ENCODE data around the gene SCG3. TPM values are rescaled to one million over a fixed set of nuclear protein-coding genes. Genes with fewer than 3 reads are reported as not detected.

Gene SCG3
- total and polyA plus RNA-seq, 2 of the 13 experiments (the other 11 are each of a cell fraction or from before 2014, with no cell fraction given): not detected

- TF ChIP-seq ZNF687 (CRISPR knock-in tag; IDR thresholded peaks at IDR 0.05): no peak
- no peak for TF ChIP-seq NRL (CRISPR knock-in tag; IDR thresholded peaks at IDR 0.05; ENCODE audit: borderline replicate concordance)
- peak; percentile 82 for TF ChIP-seq SMC3 (IDR thresholded peaks at IDR 0.05; ENCODE audit: low read length)
- no peak for TF ChIP-seq FOXP4 (CRISPR knock-in tag; IDR thresholded peaks at IDR 0.05)
- no peak for TF ChIP-seq IRF9 (CRISPR knock-in tag; IDR thresholded peaks at IDR 0.05; ENCODE audit: borderline replicate concordance)
- peak; percentile 70 for TF ChIP-seq RAD21 (CRISPR knock-in tag; IDR thresholded peaks at IDR 0.05)
- TF ChIP-seq TRIM24 (CRISPR knock-in tag; IDR thresholded peaks at IDR 0.05): no peak
- no peak for TF ChIP-seq MZF1 (CRISPR knock-in tag; IDR thresholded peaks at IDR 0.05; ENCODE audit: borderline replicate concordance)
- TF ChIP-seq CTCF (CRISPR knock-in tag; IDR thresholded peaks at IDR 0.05): peak; percentile 85
- 0 out of 2 replicates have a peak, but pooled peaks have one; percentile 10 for TF ChIP-seq ARID5B (CRISPR knock-in tag; IDR thresholded peaks at IDR 0.05)
- no peak for TF ChIP-seq SCMH1 (CRISPR knock-in tag; IDR thresholded peaks at IDR 0.05; ENCODE audit: borderline replicate concordance)
- no peak for TF ChIP-seq NFYC (CRISPR knock-in tag; IDR thresholded peaks at IDR 0.05)
Measured at GRCh38 chr15:51649659-51650521, 31.4 kb upstream of the SCG3 start (continued).
